ENCODE measurements around the gene CD6. TPM values are rescaled to one million over a fixed set of nuclear protein-coding genes. Genes with fewer than 3 reads are reported as not detected.

The CD6 gene
- total RNA-seq, 1 donor from 2014 or later: 0.47 TPM

GRCh38 chr11:61065955-61066638 is 94.6 kb downstream of the CD6 start:
- TF ChIP-seq CTCF (IDR thresholded peaks at IDR 0.05; ENCODE audit: borderline replicate concordance): no peak
- Histone ChIP-seq H3K36me3 (no peaks in the 10 kb centered on the region), H3K4me3 (no peak overlapping the region), H3K9me3 (replicated peaks) (no peaks in the 10 kb centered on the region), H3K27ac (replicated peaks) (no peak overlapping the region), H3K27me3 (ENCODE audit: low read depth) (no peaks in the 10 kb centered on the region), H3K4me1 (peaks cover 5% of the 10 kb centered on the region)
- DNase-seq: no peak
- intact Hi-C loops (cut with micrococcal nuclease): no loop called here

DNA sequence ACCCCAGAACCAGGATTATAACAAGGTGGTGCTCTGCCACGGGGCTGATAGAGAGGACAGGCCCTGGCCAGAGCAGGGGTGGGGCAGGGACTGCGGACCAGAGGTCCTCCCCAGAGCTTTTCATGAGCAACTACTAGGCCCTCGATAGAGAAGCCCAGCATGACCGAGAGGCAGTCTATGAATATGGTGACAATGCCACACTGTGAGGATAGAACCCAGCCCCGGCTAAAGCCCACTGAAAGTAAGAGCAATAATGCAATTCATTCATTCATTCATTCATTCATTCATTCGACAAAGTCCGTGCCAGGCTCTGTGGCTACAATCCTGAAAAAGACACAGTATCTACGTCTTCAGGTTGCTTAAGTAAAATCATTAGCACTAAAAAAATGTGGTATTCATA is 95.2 kb downstream of the CD6 start:
- intact Hi-C loops (cut with micrococcal nuclease): no loop called here

GRCh38 chr11:61067782-61068446 is 96.4 kb downstream of the CD6 start:
- intact Hi-C loops (cut with micrococcal nuclease): no loop called here
- H3K4me3 ChIP-seq: no peak overlapping the region
- TF ChIP-seq CTCF (IDR thresholded peaks at IDR 0.05; ENCODE audit: borderline replicate concordance): no peak
- H3K9me3 ChIP-seq (replicated peaks): no peaks in the 10 kb centered on the region
- no peak overlapping the region for H3K27ac ChIP-seq (replicated peaks)
- DNase-seq: no peak
- no peaks in the 10 kb centered on the region for H3K36me3 ChIP-seq
- peaks cover 23% of the 10 kb centered on the region for H3K4me1 ChIP-seq
- no peaks in the 10 kb centered on the region for H3K27me3 ChIP-seq (ENCODE audit: low read depth)

More for the DNA sequence above, 95.2 kb downstream of the CD6 start:
- Histone ChIP-seq H3K9me3 (replicated peaks) (no peaks in the 10 kb centered on the region), H3K27ac (replicated peaks) (no peak overlapping the region), H3K36me3 (no peaks in the 10 kb centered on the region), H3K27me3 (ENCODE audit: low read depth) (no peaks in the 10 kb centered on the region), H3K4me1 (peaks cover 10% of the 10 kb centered on the region), H3K4me3 (no peak overlapping the region)
- no peak for DNase-seq
- TF ChIP-seq CTCF (IDR thresholded peaks at IDR 0.05; ENCODE audit: borderline replicate concordance): no peak

DNA sequence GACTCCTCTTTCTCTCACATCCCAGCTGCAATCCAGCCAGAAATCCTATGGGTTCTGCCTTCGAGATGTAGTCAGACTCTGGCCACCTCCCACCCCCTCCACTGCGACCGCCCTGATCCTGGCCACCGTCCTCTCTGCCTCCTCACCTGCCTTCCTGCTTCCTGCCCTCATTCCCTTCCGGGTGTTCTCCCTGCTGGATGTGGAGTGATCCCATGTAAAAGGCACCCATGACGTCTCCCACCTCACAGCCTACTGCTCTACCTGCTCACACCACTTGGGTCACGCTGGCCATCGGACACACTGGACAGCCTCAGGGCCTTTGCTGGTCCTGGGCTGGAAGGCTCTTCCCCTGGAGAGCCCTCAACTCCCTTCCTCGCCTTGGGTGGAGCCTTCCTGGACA is 97.1 kb downstream of the CD6 start:
- Histone ChIP-seq H3K4me1 (peaks cover 29% of the 10 kb centered on the region), H3K27me3 (ENCODE audit: low read depth) (no peaks in the 10 kb centered on the region), H3K36me3 (no peaks in the 10 kb centered on the region), H3K9me3 (replicated peaks) (no peaks in the 10 kb centered on the region), H3K27ac (replicated peaks) (no peak overlapping the region), H3K4me3 (no peak overlapping the region)
- no peak for TF ChIP-seq CTCF (IDR thresholded peaks at IDR 0.05; ENCODE audit: borderline replicate concordance)
- no peak for DNase-seq
- intact Hi-C loops (cut with micrococcal nuclease): no loop called here

GRCh38 chr11:61069427-61069826 is 97.9 kb downstream of the CD6 start:
- no peak for TF ChIP-seq CTCF (IDR thresholded peaks at IDR 0.05; ENCODE audit: borderline replicate concordance)
- Histone ChIP-seq H3K4me1 (peaks cover 32% of the 10 kb centered on the region), H3K9me3 (replicated peaks) (no peaks in the 10 kb centered on the region), H3K27me3 (ENCODE audit: low read depth) (no peaks in the 10 kb centered on the region), H3K4me3 (no peak overlapping the region), H3K36me3 (no peaks in the 10 kb centered on the region), H3K27ac (replicated peaks) (no peak overlapping the region)
- intact Hi-C loops (cut with micrococcal nuclease): no loop called here
- no peak for DNase-seq

Other genes with a start within 250 kb of the CD6 start
- gene MS4A18, start 247.0 kb upstream of the CD6 start, total RNA-seq: not detected
- not detected for gene MS4A15, start 214.8 kb upstream of the CD6 start, total RNA-seq
- gene MS4A10, start 186.3 kb upstream of the CD6 start, total RNA-seq: not detected
- gene CCDC86, start 129.6 kb upstream of the CD6 start, total RNA-seq: 9.3 TPM
- 2.3 TPM for gene PTGDR2, start 115.7 kb upstream of the CD6 start, total RNA-seq
- not detected for gene ZP1, start 104.1 kb upstream of the CD6 start, total RNA-seq
- 36.5 TPM for gene PRPF19, start 65.1 kb upstream of the CD6 start, total RNA-seq
- 86.7 TPM for gene TMEM109, start 57.5 kb upstream of the CD6 start, total RNA-seq
- gene TMEM132A, start 47.2 kb upstream of the CD6 start, total RNA-seq: 6.4 TPM
- gene SLC15A3, start 19.5 kb upstream of the CD6 start, total RNA-seq: 15.4 TPM
- gene CD5, start 130.8 kb downstream of the CD6 start, total RNA-seq: 0.30 TPM
- gene VPS37C, start 189.7 kb downstream of the CD6 start, total RNA-seq: 15.8 TPM
- 0.19 TPM for gene PGA3, start 231.8 kb downstream of the CD6 start, total RNA-seq

All from left ventricle myocardium inferior (tissue), 1 donor.